Gastrocnemius medialis (tissue), 4 donors: Measurements from ENCODE around the gene IMPA2. TPM values are rescaled to one million over a fixed set of nuclear protein-coding genes. Genes with fewer than 3 reads are reported as not detected.

Experiments used
- ATAC-seq, 2 donors: fragments of 150-250 bp; one replicate each; pipeline ENCODE4 v1.9.1; 2016
- DNase-seq, 2 donors: peaks; one replicate each; pipeline ENCODE4 v3.0.0-alpha.2; 2019
- H3K27ac ChIP-seq, 4 donors: fragments of 200-600 bp; sonication (generic); 1 replicate in 1 of 4; 2 replicates in 3 of 4; pipeline ENCODE4 v1.5.1; 2016 to 2018; ENCODE audit warnings: mild to moderate bottlenecking in 2 of 4, moderate library complexity in 1 of 4
- H3K27me3 ChIP-seq, 3 donors: fragments of 200-600 bp; sonication (generic) in 2 of 3; 1 replicate in 1 of 3; 2 replicates in 2 of 3; pipeline versions ENCODE4 v1.5.1 to v1.6.0; 2016 to 2019; ENCODE audit warnings: mild to moderate bottlenecking in 1 of 3, moderate library complexity in 1 of 3
- H3K36me3 ChIP-seq, 2 donors: fragments of 200-600 bp; sonication (generic) in 1 of 2; one replicate each; pipeline ENCODE4 v1.5.1; 2017 to 2018
- H3K4me1 ChIP-seq, 2 donors: fragments of 200-600 bp; sonication (generic) in 1 of 2; one replicate each; pipeline ENCODE4 v1.5.1; 2016 to 2017; ENCODE audit warnings: mild to moderate bottlenecking in 2 of 2
- H3K4me3 ChIP-seq, 4 donors: fragments of 200-600 bp; sonication (generic) in 3 of 4; 1 replicate in 1 of 4; 2 replicates in 3 of 4; pipeline ENCODE4 v1.5.1; 2016 to 2019; ENCODE audit warnings: mild to moderate bottlenecking in 2 of 4
- H3K9me3 ChIP-seq, 3 donors: fragments of 200-600 bp; sonication (generic) in 2 of 3; 1 replicate in 1 of 3; 2 replicates in 2 of 3; pipeline ENCODE4 v1.5.1; 2016 to 2019
- POLR2A ChIP-seq, 2 donors: fragments of 450-650 bp; IDR thresholded peaks; one replicate each; pipeline ENCODE4 v1.6.1; 2017; ENCODE audit warnings: antibody characterized with exemption in 2 of 2, mild to moderate bottlenecking in 2 of 2, moderate library complexity in 2 of 2
- in situ Hi-C, 4 donors: fragments of 200-750 bp; cut with MboI; loops; one replicate each; pipeline versions ENCODE4 v1.15.0 to v1.8.0; 2017; ENCODE audit warnings: low sequenced_read_pairs in 4 of 4
- intact Hi-C: fragments of 100-400 bp; cut with DNase I; formaldehyde crosslinking; loops from one replicate; pipeline ENCODE4 v1.15.1; 2023; ENCODE audit warnings: low total_unique reads
- total RNA-seq, 4 donors: library from RNA; depleted of rRNA; stranded (reverse); fragments of >200 nt; gene quantifications; one replicate each; pipeline versions ENCODE4 v1.1.0 to v1.2.3, GENCODE V29; 2016
- TF ChIP-seq, protein P1 (sequence below), 5 experiments: fragments of 450-650 bp in 3 of 5; fragments of 200-600 bp in 2 of 5; sonication (generic) in 2 of 5; IDR thresholded peaks in 4 of 5; conservative IDR thresholded peaks in 1 of 5; 1 replicate in 4 of 5; 2 replicates in 1 of 5; pipeline ENCODE4 v1.5.1; 2016 to 2019; ENCODE audit warnings: antibody characterized with exemption in 5 of 5, mild to moderate bottlenecking in 3 of 5, moderate library complexity in 3 of 5

The IMPA2 gene
- total RNA-seq, 4 donors from 2014 or later = 245 to 391 (median 274) TPM

DNA sequence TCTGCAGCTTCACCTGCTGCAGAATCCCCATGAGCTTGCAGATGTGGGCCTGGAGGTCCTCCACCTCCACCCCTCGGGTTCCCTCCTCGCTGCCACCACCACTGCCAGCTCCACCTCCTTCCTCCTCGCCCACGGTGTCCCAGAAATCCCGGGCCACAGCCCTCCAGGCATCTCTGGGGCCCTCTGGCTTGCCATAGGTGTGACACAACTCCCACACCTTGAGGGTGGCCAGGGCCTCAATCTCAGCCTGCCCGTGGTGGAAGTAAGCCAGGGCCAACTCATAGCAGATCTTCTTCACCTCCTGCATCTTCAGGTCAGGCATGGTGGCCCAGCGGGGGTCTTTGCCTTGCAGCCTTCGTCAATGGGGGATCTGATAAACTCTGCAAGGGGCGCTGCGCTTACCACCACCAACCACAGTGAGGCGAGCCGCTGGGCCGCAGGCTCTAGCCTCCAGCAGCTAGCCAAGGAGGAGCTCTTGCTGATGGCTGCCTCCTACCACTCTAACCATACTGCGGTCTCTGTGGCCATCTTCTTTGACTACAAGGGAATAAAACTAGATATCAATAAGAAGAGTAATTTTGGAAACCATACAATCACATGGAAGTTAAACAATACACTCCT, 76.2 kb downstream of the IMPA2 start:
- DNase-seq (no peak), ATAC-seq (no peak)
- Histone ChIP-seq H3K27me3 (no peaks in the 10 kb centered on the region), H3K4me1 (no peaks in the 10 kb centered on the region), H3K36me3 (no peaks in the 10 kb centered on the region), H3K9me3 (no peaks in the 10 kb centered on the region), H3K4me3 (no peak overlapping the region), H3K27ac (no peak overlapping the region)
- in situ Hi-C loops (loop anchor here in 1 of 4 donors (25.0 kb wide), 1 partner anchor 105 kb away; no protein-coding TSS in a partner anchor), intact Hi-C loops (no loop called here)
- TF ChIP-seq, protein P1, sequence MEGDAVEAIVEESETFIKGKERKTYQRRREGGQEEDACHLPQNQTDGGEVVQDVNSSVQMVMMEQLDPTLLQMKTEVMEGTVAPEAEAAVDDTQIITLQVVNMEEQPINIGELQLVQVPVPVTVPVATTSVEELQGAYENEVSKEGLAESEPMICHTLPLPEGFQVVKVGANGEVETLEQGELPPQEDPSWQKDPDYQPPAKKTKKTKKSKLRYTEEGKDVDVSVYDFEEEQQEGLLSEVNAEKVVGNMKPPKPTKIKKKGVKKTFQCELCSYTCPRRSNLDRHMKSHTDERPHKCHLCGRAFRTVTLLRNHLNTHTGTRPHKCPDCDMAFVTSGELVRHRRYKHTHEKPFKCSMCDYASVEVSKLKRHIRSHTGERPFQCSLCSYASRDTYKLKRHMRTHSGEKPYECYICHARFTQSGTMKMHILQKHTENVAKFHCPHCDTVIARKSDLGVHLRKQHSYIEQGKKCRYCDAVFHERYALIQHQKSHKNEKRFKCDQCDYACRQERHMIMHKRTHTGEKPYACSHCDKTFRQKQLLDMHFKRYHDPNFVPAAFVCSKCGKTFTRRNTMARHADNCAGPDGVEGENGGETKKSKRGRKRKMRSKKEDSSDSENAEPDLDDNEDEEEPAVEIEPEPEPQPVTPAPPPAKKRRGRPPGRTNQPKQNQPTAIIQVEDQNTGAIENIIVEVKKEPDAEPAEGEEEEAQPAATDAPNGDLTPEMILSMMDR (IDR thresholded peaks at IDR 0.05 in 4 of 5, conservative IDR thresholded peaks at IDR 0.05 in 1 of 5) = no peak
- no peak for TF ChIP-seq POLR2A (IDR thresholded peaks at IDR 0.05)

DNA sequence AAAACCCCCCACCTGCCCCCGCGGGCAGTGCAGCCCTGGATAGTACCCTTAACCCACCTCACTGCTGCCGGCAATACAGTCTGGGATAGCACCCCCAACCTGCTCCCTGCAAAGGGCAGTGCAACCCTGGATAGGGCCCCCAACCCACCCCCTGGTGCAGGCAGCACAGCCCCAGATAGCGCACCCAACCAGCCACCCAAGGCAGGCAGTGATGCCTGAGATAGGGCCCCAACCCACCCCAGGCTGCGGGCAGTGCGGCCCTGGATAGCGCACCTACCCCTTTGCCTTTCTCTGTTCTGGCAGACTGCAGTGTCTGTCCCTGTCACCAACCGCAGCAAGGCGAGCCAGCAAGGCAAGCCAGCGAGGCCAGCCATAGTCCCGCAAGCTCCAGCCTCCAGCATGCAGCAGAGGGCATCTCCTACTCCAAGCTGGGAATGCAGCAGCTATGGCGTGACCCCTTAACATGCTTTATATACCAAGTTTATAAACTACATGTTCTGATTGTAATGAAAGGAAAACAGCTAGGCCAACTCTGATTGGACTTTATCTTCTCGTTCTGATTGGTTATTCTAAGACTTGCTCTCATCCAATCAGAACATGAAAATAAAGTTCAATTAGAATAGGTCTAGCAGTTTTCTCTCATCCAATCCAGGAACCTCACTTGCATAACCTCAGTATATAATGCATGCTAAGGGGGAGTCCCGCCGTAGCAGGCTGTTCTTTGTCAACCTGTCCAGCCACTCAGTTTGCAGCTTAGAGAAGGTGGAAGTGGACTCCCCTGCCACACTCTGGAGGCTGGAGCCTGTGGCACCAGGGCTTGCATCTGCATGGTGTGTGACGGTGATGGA, 78.3 kb downstream of the IMPA2 start:
- Histone ChIP-seq H3K27ac (no peak overlapping the region), H3K36me3 (no peaks in the 10 kb centered on the region), H3K9me3 (no peaks in the 10 kb centered on the region), H3K4me3 (no peak overlapping the region), H3K27me3 (no peaks in the 10 kb centered on the region), H3K4me1 (no peaks in the 10 kb centered on the region)
- TF ChIP-seq, protein P1 (IDR thresholded peaks at IDR 0.05 in 4 of 5, conservative IDR thresholded peaks at IDR 0.05 in 1 of 5) = no peak
- TF ChIP-seq POLR2A (IDR thresholded peaks at IDR 0.05) = no peak
- ATAC-seq (no peak), DNase-seq (no peak)
- in situ Hi-C loops (loop anchor here in 1 of 4 donors (25.0 kb wide), 1 partner anchor 103 kb away; no protein-coding TSS in a partner anchor), intact Hi-C loops (no loop called here)

DNA sequence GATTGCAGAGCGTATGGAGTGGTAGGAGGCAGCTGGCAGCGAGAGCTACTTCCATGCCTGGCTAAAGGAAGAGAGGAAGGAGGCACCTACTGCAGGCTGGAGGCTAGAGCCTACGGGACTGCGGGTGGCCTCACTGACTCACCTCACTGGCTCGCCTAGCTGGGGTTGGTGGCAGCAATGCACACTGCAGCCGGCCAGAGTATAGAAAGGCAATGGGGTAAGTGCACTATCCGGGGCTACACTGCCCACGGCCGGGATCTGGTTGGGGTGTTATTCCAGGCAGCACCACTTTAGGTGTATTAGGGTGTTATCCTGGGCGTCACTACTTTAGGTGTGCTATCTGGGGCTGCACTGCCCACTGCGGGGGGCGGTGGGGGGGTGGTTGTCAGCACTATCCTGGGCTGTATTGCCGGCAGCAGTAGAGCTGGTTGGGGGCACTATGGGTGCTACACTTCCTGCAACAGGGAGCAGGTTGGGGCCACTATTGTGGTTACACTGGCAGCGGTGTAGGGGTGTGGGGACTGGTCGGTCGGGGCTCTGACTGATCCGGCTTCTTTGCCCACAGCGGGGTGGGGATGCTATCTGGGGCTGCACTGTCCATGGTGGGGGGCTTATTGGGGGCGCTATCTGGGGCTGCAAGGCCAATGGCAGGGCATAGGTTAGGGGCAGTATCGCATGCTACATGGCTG, 79.0 kb downstream of the IMPA2 start:
- Histone ChIP-seq H3K36me3 (no peaks in the 10 kb centered on the region), H3K4me1 (no peaks in the 10 kb centered on the region), H3K4me3 (no peak overlapping the region), H3K9me3 (no peaks in the 10 kb centered on the region), H3K27ac (no peak overlapping the region), H3K27me3 (no peaks in the 10 kb centered on the region)
- no peak for TF ChIP-seq POLR2A (IDR thresholded peaks at IDR 0.05)
- TF ChIP-seq, protein P1 (IDR thresholded peaks at IDR 0.05 in 4 of 5, conservative IDR thresholded peaks at IDR 0.05 in 1 of 5) = no peak
- in situ Hi-C loops (loop anchor here in 1 of 4 donors (25.0 kb wide), 1 partner anchor 102 kb away; no protein-coding TSS in a partner anchor), intact Hi-C loops (no loop called here)
- no peak for DNase-seq
- no peak for ATAC-seq

DNA sequence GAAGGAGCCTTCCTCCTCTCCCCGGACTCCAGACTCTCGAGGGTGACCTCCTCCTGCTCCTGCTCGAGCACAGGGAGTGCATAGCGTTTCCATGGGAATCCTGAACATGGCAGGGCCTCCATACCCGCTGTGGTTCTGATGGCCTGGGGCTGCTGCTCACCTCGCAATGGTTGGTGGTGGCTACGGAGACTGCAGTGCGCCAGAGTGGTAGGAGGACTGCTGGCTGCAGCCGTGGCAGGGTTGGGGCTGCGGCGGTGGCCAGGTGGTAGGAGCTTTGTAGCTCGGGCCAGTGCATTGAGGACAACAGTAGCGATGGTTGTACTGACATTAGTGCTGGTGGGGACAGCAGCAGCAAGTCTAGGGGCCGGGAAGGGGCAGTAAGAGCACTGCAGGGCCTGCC, 80.4 kb downstream of the IMPA2 start:
- in situ Hi-C loops (loop anchor here in 1 of 4 donors (25.0 kb wide), 1 partner anchor 101 kb away; no protein-coding TSS in a partner anchor), intact Hi-C loops (no loop called here)
- no peak for DNase-seq
- no peak for ATAC-seq
- TF ChIP-seq, protein P1 (IDR thresholded peaks at IDR 0.05 in 4 of 5, conservative IDR thresholded peaks at IDR 0.05 in 1 of 5) = no peak
- no peak for TF ChIP-seq POLR2A (IDR thresholded peaks at IDR 0.05)
- no peaks in the 10 kb centered on the region for H3K27me3 ChIP-seq
- H3K27ac ChIP-seq = no peak overlapping the region
- H3K36me3 ChIP-seq = no peaks in the 10 kb centered on the region
- no peaks in the 10 kb centered on the region for H3K9me3 ChIP-seq
- H3K4me3 ChIP-seq = no peak overlapping the region
- no peaks in the 10 kb centered on the region for H3K4me1 ChIP-seq
